ENCODE measurements around the gene RNF145. TPM values are rescaled to one million over a fixed set of nuclear protein-coding genes. Genes with fewer than 3 reads are reported as not detected.

Gene RNF145
- total and polyA plus RNA-seq, 2 donors (not counting 1 experiment from before 2014, with no cell fraction given), result 24.5 to 57.2 TPM

GRCh38 chr5:159157552-159157951 is 51.8 kb downstream of the RNF145 start:
- Mint-ChIP-seq H3K4me1 (peaks cover 28% of the 10 kb centered on the region), H3K27ac (no peak overlapping the region), H3K27me3 (no peaks in the 10 kb centered on the region), H3K9me3 (ENCODE audit: insufficient read depth) (no peaks in the 10 kb centered on the region), H3K4me3 (no peak overlapping the region)
- H3K4me1 ChIP-seq (ENCODE audit: control insufficient read depth in 2 of 2, insufficient read depth in 2 of 2, low read length in 2 of 2), result peaks cover 23 to 26% of the 10 kb centered on the region in 2 donors
- TF ChIP-seq CTCF (IDR thresholded peaks at IDR 0.05), result no peak
- no peak for TF ChIP-seq EZH2 (IDR thresholded peaks at IDR 0.05; ENCODE audit: borderline replicate concordance, insufficient read depth, low read depth, low read length, poor library complexity, severe bottlenecking)
- 100% methylated on average over 1 of the region's 1 CpG for WGBS (ENCODE audit: insufficient coverage)
- H3K4me3 ChIP-seq (ENCODE audit: control extremely low read depth in 1 of 5, extremely low read depth in 1 of 5, insufficient read depth in 1 of 5, low read depth in 2 of 5, low read length in 4 of 5), result no peak overlapping the region
- H2AFZ ChIP-seq (ENCODE audit: insufficient read depth, low read depth, low read length, poor library complexity, severe bottlenecking), result no peak overlapping the region
- no peaks in the 10 kb centered on the region for H3K79me2 ChIP-seq (ENCODE audit: control insufficient read depth, insufficient read depth, low read length)
- peak overlapping the region in 1 of 2 donors; percentile 73 for H3K27ac ChIP-seq (ENCODE audit: low read length in 2 of 2)
- H4K20me1 ChIP-seq (ENCODE audit: control insufficient read depth, insufficient read depth, low read length, poor library complexity, severe bottlenecking), result peaks cover 6% of the 10 kb centered on the region
- CTCF ChIA-PET, result interaction anchor here (0.7 to 3.6 kb wide), 42 partner anchors 11 to 1185 kb away, joined by 3 to 80 read pairs (median 5); partner anchors contain the start of genes ADRA1B and UBLCP1
- no peaks in the 10 kb centered on the region for H3K27me3 ChIP-seq (replicated peaks in 1 of 4; ENCODE audit: control extremely low read depth in 1 of 4, control insufficient read depth in 3 of 4, insufficient read depth in 4 of 4, low read length in 3 of 4)
- peaks cover 15 to 46% of the 10 kb centered on the region in 2 experiments for H3K36me3 ChIP-seq (replicated peaks in 1 of 2; ENCODE audit: control extremely low read depth in 1 of 2, control insufficient read depth in 1 of 2, extremely low read depth in 1 of 2, insufficient read depth in 2 of 2, low read length in 1 of 2)
- no peak for DNase-seq
- H3K9ac ChIP-seq (ENCODE audit: low read length), result no peak overlapping the region
- no peak for ATAC-seq (ENCODE audit: low read depth)
- H3K9me3 ChIP-seq (ENCODE audit: control extremely low read depth in 1 of 3, control insufficient read depth in 2 of 3, insufficient read depth in 1 of 3, low read length in 2 of 3), result no peaks in the 10 kb centered on the region
- POLR2A ChIA-PET, result interaction anchor here (2.6 kb wide), 1 partner anchor 51 kb away, joined by 9 read pairs; no protein-coding TSS in a partner anchor
- intact Hi-C loops (cut with micrococcal nuclease), result loop anchor here (2.0 to 10.0 kb wide), 6 partner anchors 51 to 757 kb away; partner anchors contain the start of genes ADRA1B, IL12B and RNF145
- no peak overlapping the region for H3K4me2 ChIP-seq (replicated peaks; ENCODE audit: low read depth, low read length, poor library complexity, severe bottlenecking)
